GM23338 (cell line): Measurements from ENCODE around the gene GPR171. TPM values are rescaled to one million over a fixed set of nuclear protein-coding genes. Genes with fewer than 3 reads are reported as not detected.

Experiments used
- ATAC-seq: fragments of 200-7000 bp; cut with Tn5 transposase; 3 replicates; pipeline ENCODE4 v1.9.1; 2020
- DNase-seq: peaks from one replicate; pipeline ENCODE4 v3.0.0-alpha.2; 2015; ENCODE audit warnings: low spot score
- H2AFZ ChIP-seq: fragments of 200-600 bp; sonication (generic); 2 replicates; pipeline ENCODE4 v1.8.0; 2016; ENCODE audit warnings: antibody characterized with exemption, mild to moderate bottlenecking, moderate library complexity
- H3F3A ChIP-seq: fragments of 200-600 bp; sonication (generic); replicated peaks from 2 replicates; pipeline ENCODE4 v1.8.0; 2017; ENCODE audit warnings: antibody characterized with exemption, mixed run types, low read depth
- H3K27ac ChIP-seq: fragments of 200-600 bp; sonication (generic); 2 replicates; pipeline ENCODE4 v1.6.1; 2016; ENCODE audit warnings: low read depth
- H3K27me3 ChIP-seq: fragments of 200-600 bp; sonication (generic); 2 replicates; pipeline ENCODE4 v1.8.0; 2016; ENCODE audit warnings: mild to moderate bottlenecking, mixed run types, moderate library complexity; ENCODE audit not compliant: insufficient read depth
- H3K36me3 ChIP-seq: fragments of 200-600 bp; sonication (generic); 2 replicates; pipeline ENCODE4 v1.8.0; 2016; ENCODE audit warnings: mild to moderate bottlenecking; ENCODE audit not compliant: insufficient read depth
- H3K4me1 ChIP-seq: fragments of 200-600 bp; sonication (generic); 2 replicates; pipeline ENCODE4 v1.8.0; 2016; ENCODE audit warnings: mild to moderate bottlenecking, moderate library complexity; ENCODE audit not compliant: insufficient read depth
- H3K4me2 ChIP-seq: fragments of 200-600 bp; sonication (generic); 2 replicates; pipeline ENCODE4 v1.7.1; 2017; ENCODE audit warnings: mixed run types
- H3K4me3 ChIP-seq: fragments of 200-600 bp; sonication (generic); 2 replicates; pipeline ENCODE4 v1.6.1; 2016; ENCODE audit warnings: mixed run types
- H3K79me2 ChIP-seq: fragments of 200-600 bp; sonication (generic); replicated peaks from 2 replicates; pipeline ENCODE4 v1.8.0; 2017; ENCODE audit warnings: mild to moderate bottlenecking; ENCODE audit not compliant: insufficient read depth
- H3K9me2 ChIP-seq: fragments of 200-600 bp; sonication (generic); 2 replicates; pipeline ENCODE4 v1.8.0; 2017; ENCODE audit not compliant: insufficient read depth
- H4K20me1 ChIP-seq: fragments of 200-600 bp; sonication (generic); replicated peaks from 2 replicates; pipeline ENCODE4 v1.8.0; 2017; ENCODE audit warnings: mild to moderate bottlenecking; ENCODE audit not compliant: insufficient read depth
- H3K27ac Mint-ChIP-seq: 2 replicates; pipeline ENCODE4 v1.8.0; 2020; ENCODE audit warnings: inconsistent platforms, mild to moderate bottlenecking, moderate library complexity, mixed read lengths
- H3K27me3 Mint-ChIP-seq: 3 replicates; pipeline ENCODE4 v1.8.0; 2022; ENCODE audit warnings: low read depth, mild to moderate bottlenecking, moderate library complexity, mixed read lengths, inconsistent platforms; ENCODE audit not compliant: insufficient read depth, poor library complexity
- H3K36me3 Mint-ChIP-seq: 3 replicates; pipeline ENCODE4 v1.8.0; 2021; ENCODE audit warnings: low read depth, mild to moderate bottlenecking, inconsistent platforms, moderate library complexity, mixed read lengths
- H3K4me1 Mint-ChIP-seq: 3 replicates; pipeline ENCODE4 v1.8.0; 2020; ENCODE audit warnings: mild to moderate bottlenecking, inconsistent platforms, mixed read lengths
- H3K4me3 Mint-ChIP-seq: 3 replicates; pipeline ENCODE4 v1.8.0; 2021; ENCODE audit warnings: moderate library complexity, mild to moderate bottlenecking, inconsistent platforms, mixed read lengths
- H3K9me3 Mint-ChIP-seq: 3 replicates; pipeline ENCODE4 v1.8.0; 2020; ENCODE audit warnings: moderate library complexity, mild to moderate bottlenecking, inconsistent platforms, mixed read lengths
- EZH2 ChIP-seq: fragments of 200-600 bp; sonication (generic); IDR thresholded peaks from one replicate; pipeline ENCODE4 v1.8.0; 2017; ENCODE audit warnings: antibody characterized with exemption, mild to moderate bottlenecking, low read depth; ENCODE audit not compliant: unreplicated experiment
- JUNB ChIP-seq: IDR thresholded peaks from one replicate; pipeline ENCODE4 v1.6.1; 2016; ENCODE audit warnings: antibody characterized with exemption; ENCODE audit not compliant: unreplicated experiment
- NANOG ChIP-seq: IDR thresholded peaks from 2 replicates; pipeline ENCODE4 v1.6.1; 2016; ENCODE audit warnings: antibody characterized with exemption, borderline replicate concordance
- STAT1 ChIP-seq: IDR thresholded peaks from one replicate; pipeline ENCODE4 v1.6.1; 2016; ENCODE audit warnings: antibody characterized with exemption; ENCODE audit not compliant: unreplicated experiment
- ZNF114 ChIP-seq: fragments of 250-450 bp; sonication (Bioruptor Pico); IDR thresholded peaks from 2 replicates; pipeline ENCODE4 v1.5.0; 2020; ENCODE audit warnings: mild to moderate bottlenecking, moderate library complexity
- ZNF331 ChIP-seq: fragments of 250-450 bp; sonication (Bioruptor Pico); IDR thresholded peaks from 2 replicates; pipeline ENCODE4 v1.5.0; 2020; ENCODE audit warnings: low read depth, mild to moderate bottlenecking, moderate library complexity
- polyA plus RNA-seq: library from polyadenylated mRNA; unstranded; fragments of >200 nt; fragmentation: Nextera tagmentation; extraction: Ambion mirVana; gene quantifications from 2 replicates; pipeline ENCODE4 v1.2.1, GENCODE V29; 2016
- total RNA-seq: library from RNA; depleted of rRNA; stranded (reverse); fragments of >200 nt; shearing (Covaris generic); gene quantifications from 2 replicates; pipeline ENCODE4 v1.2.3, GENCODE V29; 2014
- TF ChIP-seq, protein P1 (sequence below), 2 experiments: fragments of 200-600 bp in 1 of 2; sonication (generic) in 1 of 2; conservative IDR thresholded peaks; 2 replicates each; pipeline versions ENCODE4 v1.5.1 to v1.6.1; 2016 to 2017; ENCODE audit warnings: antibody characterized with exemption in 2 of 2, low read depth in 2 of 2, mild to moderate bottlenecking in 2 of 2, moderate library complexity in 1 of 2
- TF ChIP-seq, protein P2 (sequence below): fragments of 250-450 bp; sonication (Bioruptor Pico); IDR thresholded peaks from 2 replicates; pipeline ENCODE4 v1.5.0; 2020; ENCODE audit warnings: mild to moderate bottlenecking, moderate library complexity
- TF ChIP-seq, protein P3 (sequence below): IDR thresholded peaks from one replicate; pipeline ENCODE4 v1.6.1; 2018; ENCODE audit warnings: antibody characterized with exemption; ENCODE audit not compliant: unreplicated experiment

The GPR171 gene
- total and polyA plus RNA-seq, 2 experiments from 2014 or later, result 3.4 TPM; not detected in 1

DNA sequence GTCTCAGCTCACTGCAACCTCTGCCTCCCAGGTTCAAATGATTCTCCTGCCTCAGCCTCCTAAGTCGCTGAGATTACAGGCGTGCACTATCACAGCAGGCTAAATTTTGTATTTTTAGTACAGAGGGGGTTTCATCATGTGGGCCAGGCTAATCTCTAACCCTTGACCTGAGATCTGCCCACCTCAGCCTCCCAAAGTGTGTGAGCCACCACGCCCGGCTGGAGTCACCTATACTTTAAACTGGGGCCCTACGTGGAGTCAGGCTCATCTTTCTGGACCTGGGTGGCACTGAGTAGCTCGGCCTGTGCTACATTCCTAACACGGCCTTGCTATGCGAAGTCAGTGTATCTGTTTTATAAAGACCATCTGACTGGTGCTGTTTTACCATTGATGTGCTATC lies 5.8 kb downstream of the GPR171 start:
- Histone ChIP-seq H3F3A (no peaks in the 10 kb centered on the region), H4K20me1 (no peaks in the 10 kb centered on the region), H2AFZ (no peak overlapping the region), H3K27me3 (no peaks in the 10 kb centered on the region), H3K79me2 (no peaks in the 10 kb centered on the region), H3K27ac (no peak overlapping the region), H3K36me3 (0 out of 2 replicates have a peak, but pooled peaks cover 3% of the 10 kb centered on the region), H3K4me1 (no peaks in the 10 kb centered on the region), H3K4me2 (no peak overlapping the region), H3K9me2 (no peaks in the 10 kb centered on the region), H3K4me3 (no peak overlapping the region)
- Mint-ChIP-seq H3K9me3 (no peaks in the 10 kb centered on the region), H3K4me1 (no peaks in the 10 kb centered on the region), H3K27me3 (no peaks in the 10 kb centered on the region), H3K36me3 (0 out of 3 replicates have a peak, but pooled peaks cover 5% of the 10 kb centered on the region), H3K27ac (no peak overlapping the region; the same call in 1 of the 2 replicates), H3K4me3 (no peak overlapping the region)
- no peak for TF ChIP-seq EZH2
- TF ChIP-seq JUNB, result no peak
- TF ChIP-seq, protein P1, sequence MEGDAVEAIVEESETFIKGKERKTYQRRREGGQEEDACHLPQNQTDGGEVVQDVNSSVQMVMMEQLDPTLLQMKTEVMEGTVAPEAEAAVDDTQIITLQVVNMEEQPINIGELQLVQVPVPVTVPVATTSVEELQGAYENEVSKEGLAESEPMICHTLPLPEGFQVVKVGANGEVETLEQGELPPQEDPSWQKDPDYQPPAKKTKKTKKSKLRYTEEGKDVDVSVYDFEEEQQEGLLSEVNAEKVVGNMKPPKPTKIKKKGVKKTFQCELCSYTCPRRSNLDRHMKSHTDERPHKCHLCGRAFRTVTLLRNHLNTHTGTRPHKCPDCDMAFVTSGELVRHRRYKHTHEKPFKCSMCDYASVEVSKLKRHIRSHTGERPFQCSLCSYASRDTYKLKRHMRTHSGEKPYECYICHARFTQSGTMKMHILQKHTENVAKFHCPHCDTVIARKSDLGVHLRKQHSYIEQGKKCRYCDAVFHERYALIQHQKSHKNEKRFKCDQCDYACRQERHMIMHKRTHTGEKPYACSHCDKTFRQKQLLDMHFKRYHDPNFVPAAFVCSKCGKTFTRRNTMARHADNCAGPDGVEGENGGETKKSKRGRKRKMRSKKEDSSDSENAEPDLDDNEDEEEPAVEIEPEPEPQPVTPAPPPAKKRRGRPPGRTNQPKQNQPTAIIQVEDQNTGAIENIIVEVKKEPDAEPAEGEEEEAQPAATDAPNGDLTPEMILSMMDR (conservative IDR thresholded peaks at IDR 0.05; ENCODE audit: low read depth in 2 of 2), result no peak
- no peak for TF ChIP-seq NANOG
- no peak for TF ChIP-seq STAT1
- ATAC-seq (no peak), DNase-seq (no peak)

- no peaks in the 10 kb centered on the region for H3K27me3 ChIP-seq
- Mint-ChIP-seq H3K4me1 (no peaks in the 10 kb centered on the region), H3K27me3 (no peaks in the 10 kb centered on the region), H3K36me3 (0 out of 3 replicates have a peak, but pooled peaks cover 5% of the 10 kb centered on the region), H3K9me3 (no peaks in the 10 kb centered on the region), H3K4me3 (no peak overlapping the region), H3K27ac (no peak overlapping the region)
- H2AFZ ChIP-seq, result no peak overlapping the region
- no peaks in the 10 kb centered on the region for H3F3A ChIP-seq
- H3K9me2 ChIP-seq, result no peaks in the 10 kb centered on the region
- H4K20me1 ChIP-seq, result no peaks in the 10 kb centered on the region
- 0 out of 2 replicates have a peak, but pooled peaks cover 3% of the 10 kb centered on the region for H3K36me3 ChIP-seq
- no peak overlapping the region for H3K4me2 ChIP-seq
- no peaks in the 10 kb centered on the region for H3K79me2 ChIP-seq
- H3K4me3 ChIP-seq, result no peak overlapping the region
- DNase-seq (no peak), ATAC-seq (no peak)
- H3K27ac ChIP-seq, result no peak overlapping the region
- no peaks in the 10 kb centered on the region for H3K4me1 ChIP-seq
- TF ChIP-seq, protein P2, sequence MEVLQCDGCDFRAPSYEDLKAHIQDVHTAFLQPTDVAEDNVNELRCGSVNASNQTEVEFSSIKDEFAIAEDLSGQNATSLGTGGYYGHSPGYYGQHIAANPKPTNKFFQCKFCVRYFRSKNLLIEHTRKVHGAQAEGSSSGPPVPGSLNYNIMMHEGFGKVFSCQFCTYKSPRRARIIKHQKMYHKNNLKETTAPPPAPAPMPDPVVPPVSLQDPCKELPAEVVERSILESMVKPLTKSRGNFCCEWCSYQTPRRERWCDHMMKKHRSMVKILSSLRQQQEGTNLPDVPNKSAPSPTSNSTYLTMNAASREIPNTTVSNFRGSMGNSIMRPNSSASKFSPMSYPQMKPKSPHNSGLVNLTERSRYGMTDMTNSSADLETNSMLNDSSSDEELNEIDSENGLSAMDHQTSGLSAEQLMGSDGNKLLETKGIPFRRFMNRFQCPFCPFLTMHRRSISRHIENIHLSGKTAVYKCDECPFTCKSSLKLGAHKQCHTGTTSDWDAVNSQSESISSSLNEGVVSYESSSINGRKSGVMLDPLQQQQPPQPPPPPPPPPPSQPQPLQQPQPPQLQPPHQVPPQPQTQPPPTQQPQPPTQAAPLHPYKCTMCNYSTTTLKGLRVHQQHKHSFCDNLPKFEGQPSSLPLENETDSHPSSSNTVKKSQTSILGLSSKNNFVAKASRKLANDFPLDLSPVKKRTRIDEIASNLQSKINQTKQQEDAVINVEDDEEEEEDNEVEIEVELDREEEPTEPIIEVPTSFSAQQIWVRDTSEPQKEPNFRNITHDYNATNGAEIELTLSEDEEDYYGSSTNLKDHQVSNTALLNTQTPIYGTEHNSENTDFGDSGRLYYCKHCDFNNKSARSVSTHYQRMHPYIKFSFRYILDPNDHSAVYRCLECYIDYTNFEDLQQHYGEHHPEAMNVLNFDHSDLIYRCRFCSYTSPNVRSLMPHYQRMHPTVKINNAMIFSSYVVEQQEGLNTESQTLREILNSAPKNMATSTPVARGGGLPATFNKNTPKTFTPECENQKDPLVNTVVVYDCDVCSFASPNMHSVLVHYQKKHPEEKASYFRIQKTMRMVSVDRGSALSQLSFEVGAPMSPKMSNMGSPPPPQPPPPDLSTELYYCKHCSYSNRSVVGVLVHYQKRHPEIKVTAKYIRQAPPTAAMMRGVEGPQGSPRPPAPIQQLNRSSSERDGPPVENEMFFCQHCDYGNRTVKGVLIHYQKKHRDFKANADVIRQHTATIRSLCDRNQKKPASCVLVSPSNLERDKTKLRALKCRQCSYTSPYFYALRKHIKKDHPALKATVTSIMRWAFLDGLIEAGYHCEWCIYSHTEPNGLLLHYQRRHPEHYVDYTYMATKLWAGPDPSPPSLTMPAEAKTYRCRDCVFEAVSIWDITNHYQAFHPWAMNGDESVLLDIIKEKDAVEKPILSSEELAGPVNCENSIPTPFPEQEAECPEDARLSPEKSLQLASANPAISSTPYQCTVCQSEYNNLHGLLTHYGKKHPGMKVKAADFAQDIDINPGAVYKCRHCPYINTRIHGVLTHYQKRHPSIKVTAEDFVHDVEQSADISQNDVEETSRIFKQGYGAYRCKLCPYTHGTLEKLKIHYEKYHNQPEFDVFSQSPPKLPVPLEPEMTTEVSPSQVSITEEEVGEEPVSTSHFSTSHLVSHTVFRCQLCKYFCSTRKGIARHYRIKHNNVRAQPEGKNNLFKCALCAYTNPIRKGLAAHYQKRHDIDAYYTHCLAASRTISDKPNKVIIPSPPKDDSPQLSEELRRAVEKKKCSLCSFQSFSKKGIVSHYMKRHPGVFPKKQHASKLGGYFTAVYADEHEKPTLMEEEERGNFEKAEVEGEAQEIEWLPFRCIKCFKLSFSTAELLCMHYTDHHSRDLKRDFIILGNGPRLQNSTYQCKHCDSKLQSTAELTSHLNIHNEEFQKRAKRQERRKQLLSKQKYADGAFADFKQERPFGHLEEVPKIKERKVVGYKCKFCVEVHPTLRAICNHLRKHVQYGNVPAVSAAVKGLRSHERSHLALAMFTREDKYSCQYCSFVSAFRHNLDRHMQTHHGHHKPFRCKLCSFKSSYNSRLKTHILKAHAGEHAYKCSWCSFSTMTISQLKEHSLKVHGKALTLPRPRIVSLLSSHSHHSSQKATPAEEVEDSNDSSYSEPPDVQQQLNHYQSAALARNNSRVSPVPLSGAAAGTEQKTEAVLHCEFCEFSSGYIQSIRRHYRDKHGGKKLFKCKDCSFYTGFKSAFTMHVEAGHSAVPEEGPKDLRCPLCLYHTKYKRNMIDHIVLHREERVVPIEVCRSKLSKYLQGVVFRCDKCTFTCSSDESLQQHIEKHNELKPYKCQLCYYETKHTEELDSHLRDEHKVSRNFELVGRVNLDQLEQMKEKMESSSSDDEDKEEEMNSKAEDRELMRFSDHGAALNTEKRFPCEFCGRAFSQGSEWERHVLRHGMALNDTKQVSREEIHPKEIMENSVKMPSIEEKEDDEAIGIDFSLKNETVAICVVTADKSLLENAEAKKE (CRISPR knock-in tag), result no peak
- no peak for TF ChIP-seq ZNF331 (CRISPR knock-in tag)
- no peak for TF ChIP-seq ZNF114 (CRISPR knock-in tag)
- TF ChIP-seq, protein P3, sequence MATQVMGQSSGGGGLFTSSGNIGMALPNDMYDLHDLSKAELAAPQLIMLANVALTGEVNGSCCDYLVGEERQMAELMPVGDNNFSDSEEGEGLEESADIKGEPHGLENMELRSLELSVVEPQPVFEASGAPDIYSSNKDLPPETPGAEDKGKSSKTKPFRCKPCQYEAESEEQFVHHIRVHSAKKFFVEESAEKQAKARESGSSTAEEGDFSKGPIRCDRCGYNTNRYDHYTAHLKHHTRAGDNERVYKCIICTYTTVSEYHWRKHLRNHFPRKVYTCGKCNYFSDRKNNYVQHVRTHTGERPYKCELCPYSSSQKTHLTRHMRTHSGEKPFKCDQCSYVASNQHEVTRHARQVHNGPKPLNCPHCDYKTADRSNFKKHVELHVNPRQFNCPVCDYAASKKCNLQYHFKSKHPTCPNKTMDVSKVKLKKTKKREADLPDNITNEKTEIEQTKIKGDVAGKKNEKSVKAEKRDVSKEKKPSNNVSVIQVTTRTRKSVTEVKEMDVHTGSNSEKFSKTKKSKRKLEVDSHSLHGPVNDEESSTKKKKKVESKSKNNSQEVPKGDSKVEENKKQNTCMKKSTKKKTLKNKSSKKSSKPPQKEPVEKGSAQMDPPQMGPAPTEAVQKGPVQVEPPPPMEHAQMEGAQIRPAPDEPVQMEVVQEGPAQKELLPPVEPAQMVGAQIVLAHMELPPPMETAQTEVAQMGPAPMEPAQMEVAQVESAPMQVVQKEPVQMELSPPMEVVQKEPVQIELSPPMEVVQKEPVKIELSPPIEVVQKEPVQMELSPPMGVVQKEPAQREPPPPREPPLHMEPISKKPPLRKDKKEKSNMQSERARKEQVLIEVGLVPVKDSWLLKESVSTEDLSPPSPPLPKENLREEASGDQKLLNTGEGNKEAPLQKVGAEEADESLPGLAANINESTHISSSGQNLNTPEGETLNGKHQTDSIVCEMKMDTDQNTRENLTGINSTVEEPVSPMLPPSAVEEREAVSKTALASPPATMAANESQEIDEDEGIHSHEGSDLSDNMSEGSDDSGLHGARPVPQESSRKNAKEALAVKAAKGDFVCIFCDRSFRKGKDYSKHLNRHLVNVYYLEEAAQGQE, result no peak
- no peak for TF ChIP-seq NANOG
- no peak for TF ChIP-seq STAT1
- TF ChIP-seq JUNB, result no peak
These were observed 6.6 kb downstream of the GPR171 start for GRCh38 chr3:151196434-151196833.
